Astrocyte of the hippocampus (primary cell): ENCODE results near the gene TERF2IP.
A peak's percentile ranks its signal among the peaks of the same experiment; 100 is the strongest.

Experiments
- DNase-seq: peaks from one replicate; pipeline ENCODE4 v3.0.0; 2011; ENCODE audit warnings: low read depth, low spot score

TERF2IP gene, protein sequence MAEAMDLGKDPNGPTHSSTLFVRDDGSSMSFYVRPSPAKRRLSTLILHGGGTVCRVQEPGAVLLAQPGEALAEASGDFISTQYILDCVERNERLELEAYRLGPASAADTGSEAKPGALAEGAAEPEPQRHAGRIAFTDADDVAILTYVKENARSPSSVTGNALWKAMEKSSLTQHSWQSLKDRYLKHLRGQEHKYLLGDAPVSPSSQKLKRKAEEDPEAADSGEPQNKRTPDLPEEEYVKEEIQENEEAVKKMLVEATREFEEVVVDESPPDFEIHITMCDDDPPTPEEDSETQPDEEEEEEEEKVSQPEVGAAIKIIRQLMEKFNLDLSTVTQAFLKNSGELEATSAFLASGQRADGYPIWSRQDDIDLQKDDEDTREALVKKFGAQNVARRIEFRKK

DNA sequence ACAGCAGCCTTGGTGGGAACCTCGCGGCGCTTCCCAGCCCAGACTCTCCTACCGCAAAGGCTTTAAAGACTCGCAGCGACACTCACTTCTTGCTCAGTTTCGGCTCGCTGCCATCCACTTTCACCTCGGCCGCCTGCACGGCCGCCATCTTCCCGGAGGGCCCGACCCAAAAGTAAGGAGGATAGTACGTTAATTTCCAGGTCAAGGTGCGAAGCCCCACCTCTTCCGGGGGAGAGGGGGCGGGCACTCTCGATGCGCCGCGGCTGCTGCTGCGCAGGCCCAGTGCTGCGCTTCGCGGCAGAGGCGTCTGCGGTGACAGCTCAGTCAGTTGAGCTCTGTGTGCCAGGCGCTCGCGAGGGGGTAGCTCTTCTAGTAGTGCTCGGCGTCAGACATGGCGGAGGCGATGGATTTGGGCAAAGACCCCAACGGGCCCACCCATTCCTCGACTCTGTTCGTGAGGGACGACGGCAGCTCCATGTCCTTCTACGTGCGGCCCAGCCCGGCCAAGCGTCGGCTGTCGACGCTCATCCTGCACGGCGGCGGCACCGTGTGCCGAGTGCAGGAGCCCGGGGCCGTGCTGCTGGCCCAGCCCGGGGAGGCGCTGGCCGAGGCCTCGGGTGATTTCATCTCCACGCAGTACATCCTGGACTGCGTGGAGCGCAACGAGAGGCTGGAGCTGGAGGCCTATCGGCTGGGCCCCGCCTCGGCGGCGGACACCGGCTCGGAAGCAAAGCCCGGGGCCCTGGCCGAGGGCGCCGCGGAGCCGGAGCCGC is at the start of gene TERF2IP, which contains the start of gene KARS1:
TERF2IP (plus strand) TSS at position 282 of the 773 bp plus-strand sequence; CDS start at position 392, 110 bp downstream.
KARS1 (minus strand) TSS at position 174 of the 773 bp plus-strand sequence; CDS start at position 148, 26 bp downstream.
- DNase-seq, result peak; percentile 98

DNA sequence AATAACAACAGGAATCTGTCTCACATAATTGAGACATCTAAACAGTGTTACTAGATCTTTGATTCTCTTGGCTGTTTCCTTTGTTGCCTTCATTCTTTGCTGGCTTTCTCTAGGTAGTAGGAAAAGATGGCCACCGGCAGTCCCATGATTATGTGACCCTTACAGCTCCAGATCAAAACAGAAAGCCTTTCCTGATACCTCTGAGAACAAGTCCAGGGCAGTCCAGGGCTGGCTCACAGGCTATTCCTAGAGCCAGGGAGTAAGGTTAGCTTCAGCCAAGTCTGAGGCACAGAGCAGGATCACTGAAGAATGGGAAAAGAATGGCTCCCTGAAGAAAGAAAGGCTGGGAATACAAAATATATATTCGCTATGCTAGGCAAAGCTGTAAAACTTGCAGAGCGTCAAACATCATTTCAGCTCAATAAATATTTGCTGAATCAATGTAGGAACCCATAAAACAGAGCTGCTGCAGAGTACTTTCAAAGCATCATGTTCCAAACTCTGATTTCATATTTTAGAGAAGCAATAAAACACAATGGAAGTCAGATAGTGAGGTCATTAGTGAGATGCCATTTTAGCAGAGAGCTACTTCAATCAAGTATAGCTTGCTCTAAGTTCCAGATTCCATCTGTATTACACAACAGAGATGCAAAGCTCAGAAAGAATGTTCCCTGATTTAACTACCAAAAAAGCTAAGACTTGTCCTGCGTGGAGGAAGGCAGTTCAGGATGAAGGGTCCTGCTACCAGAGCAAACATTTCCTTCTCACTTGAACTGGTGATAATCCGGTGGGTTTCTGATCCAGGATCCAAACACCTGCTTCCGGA is 47.9 kb upstream of the TERF2IP start:
- no peak for DNase-seq

DNA sequence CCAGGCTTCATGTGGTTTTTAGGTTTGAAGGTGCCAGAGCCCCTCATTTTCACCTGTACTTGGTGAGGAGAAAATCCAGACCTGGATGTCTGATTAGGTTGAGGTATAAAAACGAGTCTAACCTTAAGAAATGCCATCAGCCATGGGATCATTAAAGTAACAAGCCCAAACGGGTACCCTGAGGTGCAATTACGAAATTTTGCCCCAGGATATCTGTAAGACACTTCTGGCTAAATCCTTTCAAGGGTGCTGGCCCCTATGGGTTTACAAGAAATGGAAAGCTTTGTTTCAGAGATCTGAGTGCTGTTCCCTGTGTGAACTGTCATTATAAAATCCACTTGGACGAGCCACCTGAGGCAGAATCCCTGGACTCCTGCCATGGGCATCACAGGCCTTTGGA is 44.3 kb upstream of the TERF2IP start:
- no peak for DNase-seq

DNA sequence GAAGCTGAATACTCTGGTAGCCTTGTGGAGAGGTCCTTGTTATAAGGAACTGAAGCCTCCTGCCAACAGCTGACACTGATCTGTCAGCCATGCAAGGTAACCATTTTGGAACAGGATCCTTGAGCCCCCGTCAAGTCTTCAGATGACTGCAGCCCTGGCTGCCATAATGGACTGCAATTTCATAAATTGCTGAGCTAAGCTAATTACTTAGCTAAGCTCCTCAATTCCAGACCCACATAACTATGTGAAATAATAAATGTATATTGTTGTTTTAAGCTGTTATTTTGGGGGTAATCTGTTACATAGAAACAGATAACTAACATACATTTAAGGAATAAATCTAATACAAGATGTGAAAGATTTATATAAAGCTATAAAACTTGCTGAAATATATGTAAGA is 41.1 kb upstream of the TERF2IP start:
- no peak for DNase-seq

DNA sequence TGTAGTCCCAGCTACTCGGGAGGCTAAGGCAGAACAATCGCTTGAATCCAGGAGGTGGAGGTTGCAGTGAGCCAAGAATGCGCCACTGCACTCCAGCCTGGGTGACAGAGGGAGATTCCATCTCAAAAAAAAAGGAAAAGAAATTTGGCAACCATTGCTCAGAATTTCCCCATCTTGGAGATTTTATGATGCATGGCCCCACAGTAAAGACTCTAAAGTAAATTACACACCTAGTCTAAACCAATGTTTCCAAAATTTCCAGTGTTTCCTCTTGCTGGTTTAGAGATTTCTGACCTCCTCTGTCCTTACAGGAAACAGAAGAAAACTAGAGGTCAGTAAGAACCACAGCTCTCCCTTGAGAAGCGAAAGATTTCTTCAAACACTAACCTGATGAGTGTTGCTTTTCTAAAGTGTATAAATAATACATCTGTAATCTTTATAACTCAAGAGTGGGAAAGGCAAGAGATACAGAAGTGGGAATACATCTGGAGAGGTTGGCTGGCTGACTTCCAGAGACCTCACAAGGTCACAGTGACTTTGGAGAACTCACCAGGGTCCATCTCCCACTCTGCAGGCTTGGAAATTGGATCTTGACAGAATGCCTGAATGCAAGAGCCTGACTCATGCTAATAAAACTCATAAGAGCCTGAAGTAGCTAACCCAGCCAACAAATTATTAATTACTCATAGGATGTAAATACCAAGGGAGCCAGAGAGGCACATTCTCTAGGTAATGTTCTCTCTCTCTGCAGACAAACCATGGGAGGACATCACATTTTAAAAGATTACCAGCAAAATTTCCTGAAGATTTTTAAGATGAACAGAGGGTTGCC is 33.3 kb upstream of the TERF2IP start:
- no peak for DNase-seq

DNA sequence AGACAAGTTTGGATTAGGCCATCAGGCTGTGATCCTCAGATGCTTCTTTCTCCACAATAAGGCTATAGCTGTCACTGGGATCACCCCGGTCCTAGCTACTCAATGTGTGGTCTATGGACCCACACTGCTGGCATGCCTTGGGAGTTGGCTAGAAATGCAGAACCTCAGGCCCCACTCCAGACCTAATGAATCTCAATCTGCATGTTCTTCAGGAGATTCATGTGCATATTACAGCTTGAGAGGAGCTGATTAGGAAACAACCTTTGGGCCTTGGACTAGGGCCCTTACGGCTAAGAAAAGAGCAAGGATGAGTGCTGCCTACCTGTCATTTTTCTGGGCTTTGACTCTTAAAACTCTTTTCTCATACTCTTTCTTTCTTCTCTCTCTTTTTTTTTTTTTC is 32.0 kb upstream of the TERF2IP start:
- DNase-seq, result no peak

DNA sequence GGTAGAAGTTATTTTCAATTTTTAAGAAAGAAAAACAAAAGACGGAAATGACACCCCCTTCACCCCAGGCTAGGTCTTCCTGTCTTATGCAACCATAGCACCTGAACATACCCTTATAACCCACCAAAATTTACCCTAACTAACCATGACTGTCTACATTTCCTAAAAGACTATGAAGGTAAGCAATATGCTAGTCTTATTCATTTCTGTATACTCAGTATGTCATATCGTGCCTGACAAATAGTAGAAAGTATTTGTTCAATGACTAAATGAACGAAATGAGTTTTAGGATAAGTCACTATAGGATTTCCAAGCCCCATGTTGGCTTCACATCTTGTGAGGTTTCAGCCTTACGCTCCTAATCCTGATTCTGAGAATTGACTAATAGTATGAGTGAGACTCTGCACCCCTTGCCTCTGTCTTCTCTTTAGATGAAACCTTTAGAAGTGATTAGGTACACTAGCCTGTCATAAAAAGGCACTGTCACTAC is 31.0 kb upstream of the TERF2IP start:
- DNase-seq, result no peak

DNA sequence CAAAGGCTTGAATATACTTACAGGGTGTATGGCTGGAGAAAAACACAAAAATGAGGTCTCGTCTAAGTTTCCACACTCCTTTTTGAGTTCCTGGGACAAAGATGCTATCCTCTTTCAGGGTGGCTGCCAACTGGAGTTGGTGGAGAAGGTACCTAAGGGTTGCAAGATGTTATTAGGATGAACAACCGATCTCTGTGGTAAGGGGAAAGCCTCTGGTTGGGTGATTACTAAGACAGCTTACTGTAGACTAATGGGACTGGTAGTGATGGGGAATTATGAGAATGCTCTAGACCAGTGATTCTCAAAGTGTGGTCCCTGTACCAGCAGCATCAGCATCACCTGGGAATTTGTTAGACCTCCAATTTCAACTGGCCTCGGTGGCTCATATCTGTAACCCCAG is 30.5 kb upstream of the TERF2IP start:
- DNase-seq, result no peak

DNA sequence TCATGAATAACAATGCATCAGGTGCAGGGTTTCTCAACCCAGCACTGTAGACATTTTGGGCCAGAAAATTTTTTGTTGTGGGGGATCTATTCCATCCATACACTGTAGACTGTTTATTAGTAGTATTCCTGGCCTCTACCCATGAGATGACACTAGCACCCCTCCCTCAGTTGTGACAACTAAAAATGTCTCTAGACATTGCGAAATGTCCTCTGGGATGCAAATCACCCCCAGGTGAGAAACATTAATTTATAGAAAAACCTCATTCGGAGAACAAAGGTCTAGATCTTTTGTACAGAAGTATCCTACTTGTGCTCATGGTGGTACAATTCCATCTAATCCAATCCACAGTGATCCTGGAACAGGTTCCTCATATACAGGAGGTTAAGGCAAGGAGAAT is 28.8 kb upstream of the TERF2IP start:
- DNase-seq, result no peak

DNA sequence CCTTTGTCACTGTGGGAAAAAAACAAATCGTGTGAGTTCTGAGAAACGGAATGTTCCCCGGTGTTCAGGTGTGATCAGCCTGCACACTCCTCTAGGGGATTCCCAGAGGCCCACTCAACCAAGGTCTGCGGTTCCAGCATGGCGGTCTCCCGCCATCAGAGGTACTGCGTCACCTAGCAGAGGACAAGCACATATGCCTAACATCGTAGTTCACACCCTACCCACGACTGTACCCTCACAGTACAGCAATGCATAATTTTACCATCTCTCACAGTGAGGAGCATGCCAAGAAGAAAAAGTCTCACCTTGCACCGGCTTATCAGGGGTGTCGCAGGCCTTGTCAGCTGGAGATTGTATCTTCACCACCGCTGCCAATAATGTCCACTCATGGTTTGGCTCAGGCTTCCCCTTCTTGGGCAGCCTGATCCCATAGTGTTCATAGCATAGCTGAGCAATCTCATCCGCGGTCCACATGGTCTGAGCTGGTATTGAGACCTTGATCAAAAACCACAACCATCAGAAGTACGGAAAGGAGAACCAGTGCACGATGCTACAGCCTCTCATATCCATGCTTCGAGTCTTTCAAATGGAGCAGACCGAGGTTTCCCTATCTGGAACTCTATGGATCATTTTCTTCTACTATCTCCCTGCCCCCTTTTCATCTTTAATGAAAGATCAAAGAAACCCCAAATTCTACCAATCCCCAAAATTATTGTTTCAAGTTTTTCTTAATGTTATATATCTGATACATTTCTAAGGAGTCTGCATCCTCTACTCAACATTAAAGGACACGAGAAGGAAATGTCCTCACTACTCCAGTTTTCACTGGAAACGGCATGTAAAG is 27.0 kb upstream of the TERF2IP start:
- no peak for DNase-seq

DNA sequence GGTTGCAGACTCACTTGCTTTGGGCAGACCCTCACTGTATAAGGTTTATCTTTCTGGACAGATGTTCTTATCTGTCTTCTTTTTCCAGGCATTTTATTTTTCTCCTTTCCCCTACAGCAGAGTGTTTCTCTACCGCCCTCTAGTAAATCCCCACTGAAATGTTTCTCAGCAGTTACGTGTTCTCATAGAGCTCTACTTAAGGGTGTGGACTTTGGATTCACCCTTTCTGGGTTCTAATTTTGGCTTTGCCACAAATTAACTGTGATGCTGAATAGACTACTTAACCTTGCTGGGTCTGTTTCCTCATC is 26.4 kb upstream of the TERF2IP start:
- peak; percentile 29 for DNase-seq

DNA sequence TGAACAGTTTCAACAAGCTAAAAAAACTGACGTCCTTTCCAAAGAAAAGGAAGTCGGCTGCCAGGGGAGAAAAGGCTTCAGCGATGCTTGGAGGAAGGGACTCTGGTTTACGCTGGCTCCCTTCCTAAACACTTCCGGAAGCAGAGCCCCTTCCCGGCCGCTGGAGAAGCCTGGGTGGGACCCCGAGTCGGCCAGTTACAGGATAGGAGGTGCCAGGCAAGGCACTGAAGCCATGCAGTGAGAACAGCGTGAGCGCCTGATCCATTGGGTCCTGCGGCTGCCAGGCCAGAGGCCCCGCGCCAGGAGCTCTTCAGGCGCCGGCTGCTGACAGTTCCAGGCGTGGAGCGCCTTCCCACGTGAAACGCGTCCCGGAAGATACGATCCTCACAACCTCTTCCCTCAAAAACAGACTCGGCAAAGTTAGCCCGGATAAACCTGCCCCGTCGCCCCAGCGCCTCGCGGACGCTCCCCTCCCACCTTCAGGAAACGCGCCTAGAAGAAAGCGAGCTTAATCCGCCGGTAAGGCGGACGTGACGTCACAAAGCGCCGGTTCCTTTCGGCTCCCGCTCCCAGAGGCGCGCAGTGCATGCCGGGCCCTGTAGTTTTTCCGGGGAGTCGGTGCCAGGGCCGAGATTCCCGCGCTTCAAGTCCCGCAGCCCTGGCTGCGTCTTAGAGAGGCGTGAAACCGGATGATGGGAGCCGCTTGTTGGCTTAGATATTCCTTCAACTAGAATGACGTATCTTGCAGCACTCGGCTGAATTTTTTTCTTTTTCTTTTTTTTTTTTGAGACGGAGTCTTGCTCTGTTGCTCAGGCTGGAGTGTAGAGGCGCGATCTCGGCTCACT is 24.6 kb upstream of the TERF2IP start, which contains the start of gene ADAT1:
ADAT1 (minus strand) TSS at position 521 of the 845 bp plus-strand sequence. CDS start 2,482 bp downstream, outside the sequence.
- DNase-seq, result peak; percentile 99

DNA sequence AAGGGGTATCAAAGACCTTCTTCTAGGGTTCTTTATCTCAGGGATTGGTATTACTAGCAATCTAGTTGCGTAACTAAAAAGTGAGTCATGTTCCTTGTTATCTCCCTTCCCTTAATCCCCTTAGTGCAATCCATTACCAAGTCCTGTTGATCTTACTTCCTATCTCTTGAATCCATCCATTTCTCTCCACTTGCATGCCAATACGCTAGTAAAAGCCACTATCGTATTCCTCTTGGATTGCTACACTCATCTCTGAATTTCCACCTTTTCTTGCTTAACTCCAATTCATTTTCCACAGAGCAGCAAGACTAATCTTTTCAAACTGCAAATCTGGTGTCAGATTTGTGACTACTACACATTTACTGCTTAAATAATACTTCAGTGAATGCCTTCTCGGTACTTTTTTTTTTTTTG is 22.6 kb upstream of the TERF2IP start:
- no peak for DNase-seq

DNA sequence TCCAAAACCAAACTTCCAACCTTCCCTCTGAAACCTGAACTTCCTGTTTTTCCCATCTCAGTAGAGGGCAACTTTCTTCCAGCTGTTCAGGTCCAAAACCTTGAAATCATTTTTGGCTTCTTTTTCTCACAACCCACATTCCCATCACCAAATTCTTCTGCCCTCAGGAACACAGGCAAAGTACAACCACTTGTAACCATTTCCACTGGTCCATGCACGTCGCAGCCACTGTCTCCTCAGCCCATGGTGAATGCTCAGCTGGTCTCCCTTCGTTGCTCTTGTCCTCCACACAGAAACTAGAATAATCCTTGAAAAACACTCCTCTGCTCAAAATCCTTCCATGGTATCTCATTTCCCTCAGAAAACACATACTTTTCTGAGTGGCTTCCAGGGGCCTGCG is 20.8 kb upstream of the TERF2IP start:
- no peak for DNase-seq

DNA sequence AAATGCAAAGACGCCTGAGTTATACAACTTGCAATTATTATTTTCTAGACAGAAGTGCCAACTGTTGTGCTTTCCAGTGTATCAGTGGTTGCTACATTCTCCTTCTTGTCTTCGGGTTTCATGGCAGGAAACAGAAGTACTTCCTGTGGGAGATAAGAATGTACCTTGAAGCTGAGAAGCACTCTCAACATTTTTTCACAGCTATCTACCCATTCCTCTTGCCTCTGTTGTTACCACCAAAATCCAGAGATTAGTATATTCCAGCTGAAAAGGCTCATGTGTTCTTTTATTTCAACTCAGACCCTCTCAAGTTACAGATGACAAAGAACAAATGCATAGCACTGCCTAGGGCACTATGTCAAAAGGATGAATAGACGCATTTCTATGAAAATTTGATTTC is 19.7 kb upstream of the TERF2IP start:
- DNase-seq, result no peak

DNA sequence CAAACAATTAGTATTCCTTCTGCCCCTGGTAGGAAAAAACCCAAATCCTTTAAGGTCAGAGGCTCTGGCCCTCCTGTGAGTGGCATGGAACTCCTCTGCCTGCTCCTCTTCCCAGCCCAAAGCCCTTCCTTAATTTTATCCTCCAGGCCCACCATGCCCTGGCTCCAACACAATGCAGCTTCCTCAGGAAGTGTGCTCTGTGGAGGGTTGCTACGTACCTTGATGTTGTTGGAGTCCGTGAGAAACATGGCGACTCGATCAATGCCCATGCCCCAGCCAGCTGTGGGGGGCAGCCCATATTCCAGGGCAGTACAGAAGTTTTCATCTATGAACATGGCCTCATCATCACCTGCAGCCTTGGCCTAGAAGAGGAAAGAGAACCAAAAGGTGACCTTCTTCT is 19.2 kb upstream of the TERF2IP start:
- no peak for DNase-seq

DNA sequence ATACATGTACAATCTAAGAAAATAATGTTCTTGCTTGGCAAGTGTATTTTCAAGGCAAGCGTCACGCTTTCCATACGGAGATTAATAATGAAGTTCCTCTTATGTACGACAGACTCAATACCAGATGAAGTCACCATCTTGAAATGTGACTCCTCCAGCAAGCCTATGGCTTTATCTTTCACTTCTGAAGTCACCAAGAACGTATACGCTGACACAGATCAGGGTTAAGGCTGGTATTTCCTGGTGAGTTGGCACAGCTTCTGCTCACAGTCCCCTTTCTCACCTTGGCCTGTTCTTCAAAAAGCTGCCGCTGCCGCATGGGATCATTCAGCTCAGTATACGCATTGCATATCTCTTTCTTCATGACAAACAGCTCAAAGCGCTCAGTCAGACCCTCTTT is 18.4 kb upstream of the TERF2IP start:
- no peak for DNase-seq

DNA sequence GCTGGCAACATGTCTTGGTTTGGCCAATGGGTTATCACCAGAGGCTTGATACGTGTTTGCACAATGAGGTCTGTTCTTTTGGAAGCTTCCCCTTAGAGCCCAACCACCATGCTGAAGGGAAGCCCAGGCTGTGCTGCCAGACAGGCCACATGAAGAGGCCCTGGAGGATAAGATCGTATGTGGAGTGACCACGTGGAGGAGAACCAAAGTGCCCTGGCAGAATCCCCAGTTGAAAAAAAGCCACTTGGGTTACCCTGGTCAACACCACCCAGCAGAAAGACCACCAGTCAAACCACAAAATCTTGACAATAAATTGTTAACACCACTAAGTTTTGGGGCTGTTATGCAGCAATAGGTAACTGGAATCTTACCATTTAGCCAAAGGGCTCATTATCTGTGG is 17.5 kb upstream of the TERF2IP start:
- no peak for DNase-seq

DNA sequence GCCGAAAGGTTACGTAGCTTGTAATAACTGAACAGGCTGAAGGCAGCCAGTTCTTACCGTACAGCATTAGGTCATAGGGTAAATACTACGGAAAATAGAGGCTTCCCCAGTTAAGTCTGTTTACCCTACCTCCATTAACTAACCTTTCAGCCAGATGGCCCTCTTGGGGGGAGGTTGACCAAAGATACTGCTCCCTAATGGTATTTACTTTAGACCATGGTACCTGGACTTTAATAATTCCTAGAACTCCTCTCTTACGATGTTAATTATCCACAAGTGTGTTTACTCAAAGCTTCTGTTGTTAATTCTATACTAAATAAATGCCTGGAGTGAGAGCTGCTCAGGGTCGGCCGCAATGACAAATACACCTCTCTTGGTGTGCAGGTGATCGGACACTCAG is 14.7 kb upstream of the TERF2IP start:
- no peak for DNase-seq
